Measurements from ENCODE around the gene ITGA1.

The ITGA1 gene

GRCh38 chr5:52771343-52772039, 16.2 kb upstream of the ITGA1 start:
- in situ Hi-C loops (cut with MboI; ENCODE audit: low sequenced_read_pairs): no loop called here

- in situ Hi-C loops (cut with MboI; ENCODE audit: low sequenced_read_pairs): no loop called here
Measured at GRCh38 chr5:52772668-52773067, 15.0 kb upstream of the ITGA1 start.

GRCh38 chr5:52773342-52773741, 14.4 kb upstream of the ITGA1 start:
- in situ Hi-C loops (cut with MboI; ENCODE audit: low sequenced_read_pairs): no loop called here

- in situ Hi-C loops (cut with MboI; ENCODE audit: low sequenced_read_pairs): no loop called here
Measured at GRCh38 chr5:52774005-52774410, 13.7 kb upstream of the ITGA1 start.

- in situ Hi-C loops (cut with MboI; ENCODE audit: low sequenced_read_pairs): no loop called here
Measured at GRCh38 chr5:52776116-52776515, 11.6 kb upstream of the ITGA1 start.

- in situ Hi-C loops (cut with MboI; ENCODE audit: low sequenced_read_pairs): no loop called here
Measured at GRCh38 chr5:52777186-52777585, 10.5 kb upstream of the ITGA1 start.

- in situ Hi-C loops (cut with MboI; ENCODE audit: low sequenced_read_pairs): no loop called here
Measured at GRCh38 chr5:52778781-52779180, 8.9 kb upstream of the ITGA1 start.

- in situ Hi-C loops (cut with MboI; ENCODE audit: low sequenced_read_pairs): no loop called here
Measured at GRCh38 chr5:52779213-52779612, 8.5 kb upstream of the ITGA1 start.

GRCh38 chr5:52783226-52783959, 4.3 kb upstream of the ITGA1 start:
- in situ Hi-C loops (cut with MboI; ENCODE audit: low sequenced_read_pairs): no loop called here

GRCh38 chr5:52784737-52785136, 3.0 kb upstream of the ITGA1 start:
- in situ Hi-C loops (cut with MboI; ENCODE audit: low sequenced_read_pairs): no loop called here

- in situ Hi-C loops (cut with MboI; ENCODE audit: low sequenced_read_pairs): no loop called here
Measured at GRCh38 chr5:52786391-52786790, 1.3 kb upstream of the ITGA1 start.

GRCh38 chr5:52786949-52787599, 642 bp upstream of the ITGA1 start:
- in situ Hi-C loops (cut with MboI; ENCODE audit: low sequenced_read_pairs): no loop called here

GRCh38 chr5:52788505-52788821, 747 bp downstream of the ITGA1 start:
- in situ Hi-C loops (cut with MboI; ENCODE audit: low sequenced_read_pairs): no loop called here

GRCh38 chr5:52789378-52789777, 1.7 kb downstream of the ITGA1 start:
- in situ Hi-C loops (cut with MboI; ENCODE audit: low sequenced_read_pairs): no loop called here

- in situ Hi-C loops (cut with MboI; ENCODE audit: low sequenced_read_pairs): no loop called here
Measured at GRCh38 chr5:52789851-52790250, 2.1 kb downstream of the ITGA1 start.

GRCh38 chr5:52791366-52791765, 3.6 kb downstream of the ITGA1 start:
- in situ Hi-C loops (cut with MboI; ENCODE audit: low sequenced_read_pairs): no loop called here

- in situ Hi-C loops (cut with MboI; ENCODE audit: low sequenced_read_pairs): no loop called here
Measured at GRCh38 chr5:52794519-52794918, 6.8 kb downstream of the ITGA1 start.

- in situ Hi-C loops (cut with MboI; ENCODE audit: low sequenced_read_pairs): no loop called here
Measured at GRCh38 chr5:52796031-52796430, 8.3 kb downstream of the ITGA1 start.

GRCh38 chr5:52796516-52797103, 8.9 kb downstream of the ITGA1 start:
- in situ Hi-C loops (cut with MboI; ENCODE audit: low sequenced_read_pairs): no loop called here

GRCh38 chr5:52798938-52799337, 11.2 kb downstream of the ITGA1 start:
- in situ Hi-C loops (cut with MboI; ENCODE audit: low sequenced_read_pairs): no loop called here

GRCh38 chr5:52799358-52799982, 11.8 kb downstream of the ITGA1 start:
- in situ Hi-C loops (cut with MboI; ENCODE audit: low sequenced_read_pairs): no loop called here

Measured in HL-60/S4 treated with retinoic acid at 250 ng/mL for 4 days and 3 days (cell line).